Measurements from ENCODE around the gene STN1. TPM values are rescaled to one million over a fixed set of nuclear protein-coding genes. Genes with fewer than 3 reads are reported as not detected.

Gene STN1
- total RNA-seq, 1 donor from 2014 or later, result 33.0 TPM

DNA sequence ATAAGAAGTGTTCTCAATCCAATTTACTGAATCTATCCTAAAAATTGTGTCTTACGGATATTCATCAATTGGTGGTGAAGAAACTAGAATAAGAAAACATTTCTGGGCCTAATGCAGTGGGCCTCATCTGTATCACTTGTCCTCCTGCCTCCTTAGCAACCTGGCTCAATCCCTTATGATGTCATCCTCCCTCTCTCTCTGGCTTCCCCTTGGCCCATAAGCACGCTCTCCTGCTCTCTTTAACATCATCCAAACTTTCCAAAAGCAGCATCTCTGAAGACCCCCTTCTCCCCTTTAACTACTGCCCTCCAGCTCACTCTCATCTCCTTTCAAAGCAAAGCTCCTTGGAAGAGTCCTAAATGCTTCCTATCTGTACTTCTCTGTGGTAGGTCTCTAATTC is 4.7 kb upstream of the STN1 start:
- H3K27me3 Mint-ChIP-seq, result no peaks in the 10 kb centered on the region
- TF ChIP-seq, protein P1, sequence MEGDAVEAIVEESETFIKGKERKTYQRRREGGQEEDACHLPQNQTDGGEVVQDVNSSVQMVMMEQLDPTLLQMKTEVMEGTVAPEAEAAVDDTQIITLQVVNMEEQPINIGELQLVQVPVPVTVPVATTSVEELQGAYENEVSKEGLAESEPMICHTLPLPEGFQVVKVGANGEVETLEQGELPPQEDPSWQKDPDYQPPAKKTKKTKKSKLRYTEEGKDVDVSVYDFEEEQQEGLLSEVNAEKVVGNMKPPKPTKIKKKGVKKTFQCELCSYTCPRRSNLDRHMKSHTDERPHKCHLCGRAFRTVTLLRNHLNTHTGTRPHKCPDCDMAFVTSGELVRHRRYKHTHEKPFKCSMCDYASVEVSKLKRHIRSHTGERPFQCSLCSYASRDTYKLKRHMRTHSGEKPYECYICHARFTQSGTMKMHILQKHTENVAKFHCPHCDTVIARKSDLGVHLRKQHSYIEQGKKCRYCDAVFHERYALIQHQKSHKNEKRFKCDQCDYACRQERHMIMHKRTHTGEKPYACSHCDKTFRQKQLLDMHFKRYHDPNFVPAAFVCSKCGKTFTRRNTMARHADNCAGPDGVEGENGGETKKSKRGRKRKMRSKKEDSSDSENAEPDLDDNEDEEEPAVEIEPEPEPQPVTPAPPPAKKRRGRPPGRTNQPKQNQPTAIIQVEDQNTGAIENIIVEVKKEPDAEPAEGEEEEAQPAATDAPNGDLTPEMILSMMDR (conservative IDR thresholded peaks at IDR 0.05), result no peak
- H3K36me3 Mint-ChIP-seq, result no peaks in the 10 kb centered on the region
- DNase-seq (ENCODE audit: extremely low spot score, unreplicated experiment), result no peak
- peaks cover 17% of the 10 kb centered on the region for H3K4me1 Mint-ChIP-seq (ENCODE audit: unreplicated experiment)
- H3K9me3 Mint-ChIP-seq, result no peaks in the 10 kb centered on the region
- H3K4me3 Mint-ChIP-seq, result no peak overlapping the region
- no peak overlapping the region for H3K27ac Mint-ChIP-seq

DNA sequence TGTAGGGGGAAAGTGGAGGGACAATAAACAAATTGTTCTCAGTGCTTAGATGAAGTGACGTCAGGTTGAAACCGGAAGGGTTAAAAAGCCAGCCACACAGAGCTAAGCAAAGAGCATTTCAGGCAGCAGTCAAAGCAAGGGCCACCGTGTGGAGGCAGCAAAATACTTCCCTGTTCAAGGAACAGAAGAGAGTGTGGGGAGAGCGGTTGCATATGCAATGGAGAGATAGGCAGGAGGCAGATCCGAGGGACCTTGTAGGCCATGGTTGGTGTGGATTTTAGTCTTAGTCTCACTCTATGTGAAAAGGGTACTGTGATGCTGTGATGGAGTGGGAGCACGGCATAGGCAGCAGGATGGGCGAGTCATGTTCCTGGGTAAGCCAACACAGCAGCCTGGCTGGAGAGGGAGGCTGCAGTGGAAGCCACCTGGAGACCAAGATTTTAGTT is 3.8 kb upstream of the STN1 start:
- Mint-ChIP-seq H3K36me3 (no peaks in the 10 kb centered on the region), H3K4me3 (no peak overlapping the region), H3K27me3 (no peaks in the 10 kb centered on the region), H3K9me3 (no peaks in the 10 kb centered on the region), H3K4me1 (ENCODE audit: unreplicated experiment) (peaks cover 17% of the 10 kb centered on the region), H3K27ac (no peak overlapping the region)
- TF ChIP-seq, protein P1 (conservative IDR thresholded peaks at IDR 0.05), result no peak
- no peak for DNase-seq (ENCODE audit: extremely low spot score, unreplicated experiment)

DNA sequence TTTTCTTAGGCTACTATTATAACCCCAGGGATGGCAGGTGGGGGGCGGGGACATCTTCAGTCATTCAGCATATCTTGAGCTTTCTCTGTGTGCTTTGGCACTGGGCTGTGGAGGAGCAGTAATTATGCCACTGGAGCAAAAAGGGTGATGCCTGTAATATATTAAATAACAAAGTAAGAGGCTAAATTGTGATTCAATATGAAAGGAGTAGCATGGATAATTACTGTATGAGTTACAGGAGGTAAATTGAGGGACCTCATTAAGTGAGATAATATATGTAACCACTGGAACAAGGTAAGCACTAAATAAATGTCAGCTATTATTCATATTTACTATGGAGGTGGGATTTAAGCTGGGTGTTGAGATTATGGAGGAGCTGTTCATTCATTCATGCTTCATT is 3.3 kb upstream of the STN1 start:
- Mint-ChIP-seq H3K27ac (no peak overlapping the region), H3K4me1 (ENCODE audit: unreplicated experiment) (peaks cover 15% of the 10 kb centered on the region)

DNA sequence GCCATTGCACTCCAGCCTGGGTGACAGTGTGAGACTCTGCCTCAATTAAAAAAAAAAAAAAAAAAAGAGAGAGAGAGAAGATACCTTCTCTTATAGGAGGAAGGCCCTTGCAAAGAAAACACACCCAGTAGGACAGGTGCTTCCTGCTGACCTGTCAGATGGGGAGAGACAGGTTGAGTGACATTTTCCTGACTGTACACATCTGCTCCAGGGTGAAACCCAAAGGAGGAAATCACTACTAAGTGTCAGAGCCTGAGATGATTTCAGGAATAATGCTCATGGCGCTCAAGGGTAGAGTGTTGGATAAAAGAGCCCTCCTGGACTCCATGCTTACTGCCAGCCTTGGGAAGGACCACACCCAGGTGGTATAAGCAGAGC is 1.7 kb upstream of the STN1 start:
- DNase-seq (ENCODE audit: extremely low spot score, unreplicated experiment), result no peak
- Mint-ChIP-seq H3K4me3 (peak overlapping the region; percentile 16), H3K27ac (peak overlapping the region; percentile 96), H3K9me3 (no peaks in the 10 kb centered on the region), H3K27me3 (no peaks in the 10 kb centered on the region), H3K4me1 (ENCODE audit: unreplicated experiment) (peaks cover 11% of the 10 kb centered on the region), H3K36me3 (peaks cover 8% of the 10 kb centered on the region)
- TF ChIP-seq, protein P1 (conservative IDR thresholded peaks at IDR 0.05), result no peak

More for the DNA sequence above, 3.3 kb upstream of the STN1 start:
- no peak for DNase-seq (ENCODE audit: extremely low spot score, unreplicated experiment)
- Mint-ChIP-seq H3K27me3 (no peaks in the 10 kb centered on the region), H3K4me3 (no peak overlapping the region), H3K9me3 (no peaks in the 10 kb centered on the region), H3K36me3 (no peaks in the 10 kb centered on the region)
- TF ChIP-seq, protein P1 (conservative IDR thresholded peaks at IDR 0.05), result no peak

DNA sequence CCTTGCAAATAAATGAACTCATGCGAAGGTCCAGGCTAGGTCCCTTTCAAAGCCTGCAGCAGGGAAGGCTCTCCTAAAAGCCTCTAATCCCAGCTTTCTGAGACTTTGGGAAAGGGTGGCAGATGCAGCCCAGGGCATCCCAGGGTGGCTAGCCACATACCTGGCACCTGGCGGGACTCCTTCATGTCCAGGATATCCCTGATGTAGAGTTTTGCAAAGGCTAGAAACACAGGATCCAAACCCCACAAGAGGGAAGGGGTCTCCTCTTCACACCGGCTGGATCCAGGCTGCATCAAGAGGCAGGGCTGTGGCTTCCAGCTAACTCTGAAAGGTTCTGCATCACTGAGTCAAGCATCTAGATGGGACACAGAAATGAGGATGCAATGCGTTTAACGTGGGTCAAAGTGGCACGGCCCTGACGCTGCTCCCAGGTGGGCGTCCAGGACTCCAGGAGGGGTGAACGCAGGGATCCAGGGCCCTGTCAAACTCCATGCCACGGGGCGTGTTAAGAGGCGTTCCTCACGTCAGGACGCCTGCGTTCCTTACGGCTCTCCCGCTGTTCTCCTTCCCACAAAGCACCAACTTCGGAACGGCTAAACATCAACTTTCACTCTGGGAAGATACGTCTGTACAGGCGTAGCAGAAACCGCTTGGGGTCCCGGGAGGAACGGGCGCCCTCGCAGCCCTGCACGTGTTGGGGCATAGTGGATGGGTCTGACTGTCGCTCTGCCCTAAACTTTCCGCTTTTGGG is 507 bp downstream of the STN1 start:
- TF ChIP-seq, protein P1 (conservative IDR thresholded peaks at IDR 0.05), result no peak

More for the DNA sequence above, 507 bp downstream of the STN1 start:
- Mint-ChIP-seq H3K9me3 (no peaks in the 10 kb centered on the region), H3K4me1 (ENCODE audit: unreplicated experiment) (peaks cover 24% of the 10 kb centered on the region), H3K27ac (peak overlapping the region; percentile 96), H3K27me3 (no peaks in the 10 kb centered on the region), H3K36me3 (peaks cover 18% of the 10 kb centered on the region), H3K4me3 (peak overlapping the region; percentile 98)
- no peak for DNase-seq (ENCODE audit: extremely low spot score, unreplicated experiment)
